ENCODE measurements around the gene CARNS1.

DNA sequence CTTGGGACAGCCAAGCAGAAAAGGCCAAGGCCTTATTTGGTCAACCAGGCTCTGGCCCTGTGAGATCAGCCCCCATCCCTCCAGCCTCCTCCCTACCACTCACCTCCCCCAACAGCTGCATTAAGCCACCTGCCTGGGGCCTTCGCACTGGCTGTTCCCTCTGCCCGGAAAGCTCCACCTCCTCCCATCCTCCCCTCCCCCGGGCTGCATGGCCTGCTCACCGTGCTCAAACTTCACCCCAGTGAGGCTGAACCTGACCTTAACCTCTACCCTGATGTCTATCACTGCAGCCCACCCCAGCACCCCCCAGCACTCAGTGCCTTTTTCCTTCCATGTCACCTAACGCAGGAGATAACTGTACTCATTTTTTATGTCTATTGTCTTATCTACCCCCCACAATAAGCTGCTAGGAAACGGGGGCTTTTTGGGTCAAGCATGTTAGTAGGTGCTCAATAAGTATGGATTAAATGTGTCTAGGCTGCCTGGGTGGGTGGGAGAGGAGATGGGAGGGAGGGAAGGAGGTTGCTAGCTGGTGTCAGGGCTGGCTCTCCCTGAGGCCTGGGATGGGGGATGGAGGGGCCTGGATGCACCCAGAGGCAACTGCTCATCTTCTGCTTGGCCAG, 21.1 kb downstream of the CARNS1 start:
- no peak for TF ChIP-seq TARDBP (IDR thresholded peaks at IDR 0.05)
- TF ChIP-seq ELF4 (IDR thresholded peaks at IDR 0.05): no peak
- TF ChIP-seq SP1 (IDR thresholded peaks at IDR 0.05): no peak
- no peak for TF ChIP-seq FOXK2 (IDR thresholded peaks at IDR 0.05)
- no peak for TF ChIP-seq FOXA1 (IDR thresholded peaks at IDR 0.05)
- no peak for TF ChIP-seq NFRKB (IDR thresholded peaks at IDR 0.05)
